Ureter (tissue), 1 donor: ENCODE results near the gene FGD5. TPM values are rescaled to one million over a fixed set of nuclear protein-coding genes. Genes with fewer than 3 reads are reported as not detected.
"Not testable (repeated sequence)": the region's sequence is repeated elsewhere in the genome, so short reads cannot be mapped to it uniquely, and the experiment has no call there.

Experiments
- DNase-seq: peaks from one replicate; pipeline ENCODE4 v3.0.0-alpha.2; 2020; ENCODE audit warnings: low spot score
- total RNA-seq: library from RNA; stranded (reverse); gene quantifications from one replicate; pipeline ENCODE4 v1.2.4, GENCODE V29; 2023
- donor health status: DM: yes; HTN: yes; CAD: no.

Gene FGD5
- total RNA-seq, 1 donor from 2014 or later = 23.2 TPM

DNA sequence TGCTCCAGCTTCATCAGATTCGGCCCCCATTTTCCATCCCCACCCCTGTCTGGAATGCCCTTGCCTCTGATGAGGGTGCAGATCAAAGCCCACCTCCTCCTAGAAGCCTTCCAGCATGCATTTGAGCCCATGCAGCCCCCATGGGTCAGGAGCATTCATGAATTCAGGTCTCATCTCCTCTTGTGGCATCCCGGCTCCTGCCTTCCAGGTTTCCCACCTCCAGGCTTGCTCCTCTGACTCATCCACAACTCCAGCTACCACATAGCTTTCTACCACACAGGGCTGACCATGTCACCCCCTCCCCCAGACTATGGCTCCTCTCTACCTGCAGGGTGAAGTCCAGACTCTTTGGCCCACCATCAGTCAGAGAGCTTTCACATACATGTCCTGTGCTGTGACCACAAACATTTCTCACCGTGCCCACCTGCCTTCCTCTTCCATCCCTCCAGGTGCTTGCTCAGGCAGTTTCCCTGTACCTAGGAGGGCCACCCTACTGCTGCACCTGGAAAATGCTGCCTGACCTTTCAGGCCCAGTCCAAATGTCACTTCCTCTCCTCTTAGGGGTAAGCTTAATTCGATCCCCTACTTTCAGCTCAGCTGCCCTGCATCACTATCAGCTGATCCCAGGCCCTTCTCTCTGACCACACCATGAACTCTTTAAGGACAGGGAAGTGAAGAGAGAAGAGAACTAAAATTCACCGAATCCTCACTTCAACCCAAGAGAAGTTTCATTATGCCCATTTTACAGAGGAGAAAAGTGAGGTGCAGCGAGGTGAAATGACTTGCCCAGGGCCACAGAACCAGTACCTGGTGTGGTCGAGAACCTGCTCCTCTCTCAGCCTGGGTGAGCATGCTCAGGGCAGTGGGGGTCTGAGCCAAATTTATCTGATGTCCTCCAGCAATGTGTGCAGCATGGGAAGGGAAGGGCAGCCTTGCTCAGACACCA, 13.7 kb upstream of the FGD5 start:
- no peak for DNase-seq

- no peak for DNase-seq
These were observed 12.7 kb upstream of the FGD5 start for GRCh38 chr3:14805961-14806537.

- DNase-seq = no peak
These were observed 12.0 kb upstream of the FGD5 start for GRCh38 chr3:14806641-14807263.

- no peak for DNase-seq
These were observed 10.7 kb upstream of the FGD5 start for GRCh38 chr3:14808025-14808424.

GRCh38 chr3:14808502-14809266, 10.1 kb upstream of the FGD5 start:
- no peak for DNase-seq

- DNase-seq = not testable (repeated sequence)
These were observed 9.2 kb upstream of the FGD5 start for GRCh38 chr3:14809611-14810010.

- no peak for DNase-seq
These were observed 8.5 kb upstream of the FGD5 start for GRCh38 chr3:14810070-14810791.

GRCh38 chr3:14810801-14811661, 7.7 kb upstream of the FGD5 start:
- DNase-seq = no peak

DNA sequence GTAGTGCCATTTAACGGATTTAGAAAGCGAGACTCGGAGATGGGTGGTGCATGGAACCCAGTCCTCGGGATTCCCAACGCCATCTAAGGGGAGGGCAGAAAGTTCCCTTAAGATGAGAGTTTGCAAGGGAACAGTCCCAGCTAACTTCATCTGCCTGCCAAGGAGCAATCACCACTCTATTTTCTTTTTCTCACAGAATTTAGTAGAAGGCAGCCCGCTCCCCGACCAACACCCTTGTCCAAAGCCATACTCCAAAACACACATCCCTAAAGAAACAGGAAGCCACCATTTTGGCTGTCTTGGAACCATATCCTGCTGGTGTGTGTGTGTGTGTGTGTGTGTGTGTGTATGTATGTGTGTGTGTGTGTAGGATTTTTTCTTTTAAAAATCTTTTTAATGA, 7.1 kb upstream of the FGD5 start:
- DNase-seq = no peak

DNA sequence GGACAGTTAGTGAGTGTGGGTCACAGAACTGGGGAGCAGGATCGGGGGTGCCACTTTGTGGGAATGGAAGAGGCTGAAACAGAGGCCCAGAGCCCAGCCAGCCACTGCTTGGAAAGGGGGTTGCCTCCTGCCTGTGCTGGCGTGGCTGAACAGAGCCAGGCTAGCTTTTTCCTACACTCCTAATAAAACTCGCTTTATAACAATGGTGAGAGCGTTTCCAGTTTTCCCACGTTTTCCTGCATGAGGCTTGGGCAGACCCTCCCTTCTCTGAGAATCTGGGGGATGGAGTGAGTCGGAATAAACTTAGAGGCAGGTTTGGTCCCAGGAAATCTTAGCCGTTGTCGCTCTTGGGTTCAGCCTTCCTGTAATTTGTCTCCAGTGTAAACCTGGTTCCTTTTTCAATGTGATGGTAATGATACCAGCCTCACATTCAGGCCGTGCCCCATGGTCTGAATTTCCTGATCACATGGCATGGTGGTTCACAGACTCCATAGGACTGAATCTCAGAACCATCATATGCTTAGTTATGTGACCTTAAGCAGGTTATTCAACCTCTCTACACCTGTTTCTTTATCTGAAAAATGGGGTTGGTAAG, 6.5 kb upstream of the FGD5 start:
- no peak for DNase-seq

DNA sequence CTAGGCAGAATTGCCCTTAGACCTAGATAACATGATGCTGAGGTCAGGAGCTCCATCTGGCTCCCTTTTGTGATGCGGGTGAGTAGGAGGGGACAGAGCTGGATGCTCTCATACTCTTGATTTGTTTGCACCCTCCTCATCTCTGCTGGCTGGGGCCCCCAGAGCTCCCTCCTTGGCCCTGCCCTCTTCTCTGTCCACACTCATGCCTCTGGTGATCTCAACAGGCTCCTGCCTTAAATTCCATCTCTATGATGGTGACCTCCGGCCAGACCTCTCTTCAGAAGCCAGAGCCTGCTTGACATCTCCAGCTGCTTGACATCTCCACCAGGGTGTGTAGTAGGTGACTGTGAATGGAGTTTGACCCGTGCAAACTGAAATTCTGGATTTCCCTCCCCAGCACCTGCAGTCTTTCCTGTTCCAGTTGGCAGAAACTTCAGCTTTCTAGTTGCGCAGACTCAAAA, 4.3 kb upstream of the FGD5 start:
- no peak for DNase-seq

DNA sequence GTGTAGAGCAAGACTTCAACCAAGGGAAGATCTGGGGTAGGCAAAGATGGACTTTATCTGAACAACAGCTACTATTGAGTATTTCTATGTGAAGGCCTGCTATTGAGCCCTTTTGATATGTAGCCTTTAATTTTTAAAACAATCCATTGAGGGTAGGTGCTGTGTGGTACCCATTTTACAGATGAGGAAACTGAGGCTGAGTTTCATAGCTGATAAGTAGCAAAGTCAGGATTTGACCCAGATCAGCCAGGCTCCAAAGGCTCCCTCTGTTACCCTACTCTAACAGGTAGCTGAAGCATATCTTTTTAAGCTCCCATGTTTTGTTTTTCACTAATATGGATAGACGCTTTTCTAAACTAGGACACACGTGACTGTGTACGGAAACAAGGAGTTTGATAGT, 2.4 kb upstream of the FGD5 start:
- no peak for DNase-seq

GRCh38 chr3:14819671-14820070, 909 bp downstream of the FGD5 start:
- DNase-seq = no peak

DNA sequence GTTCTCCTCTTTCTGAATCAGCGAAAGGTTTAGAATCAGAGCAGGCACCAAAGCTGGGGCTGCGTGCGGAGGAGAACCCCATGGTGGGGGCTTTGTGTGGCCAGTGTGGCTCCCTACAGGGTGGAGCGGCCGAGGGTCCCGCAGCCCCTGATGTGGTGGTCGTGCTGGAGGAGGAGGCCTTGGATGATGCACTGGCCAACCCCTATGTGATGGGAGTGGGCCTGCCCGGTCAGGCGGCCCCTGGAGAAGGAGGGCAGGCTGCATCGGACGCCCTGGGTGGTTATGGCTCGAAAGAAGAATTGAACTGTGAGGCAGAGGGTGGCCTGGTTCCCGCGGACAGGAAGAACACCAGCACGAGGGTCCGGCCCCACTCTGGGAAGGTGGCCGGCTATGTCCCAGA, 1.4 kb downstream of the FGD5 start:
- no peak for DNase-seq

DNA sequence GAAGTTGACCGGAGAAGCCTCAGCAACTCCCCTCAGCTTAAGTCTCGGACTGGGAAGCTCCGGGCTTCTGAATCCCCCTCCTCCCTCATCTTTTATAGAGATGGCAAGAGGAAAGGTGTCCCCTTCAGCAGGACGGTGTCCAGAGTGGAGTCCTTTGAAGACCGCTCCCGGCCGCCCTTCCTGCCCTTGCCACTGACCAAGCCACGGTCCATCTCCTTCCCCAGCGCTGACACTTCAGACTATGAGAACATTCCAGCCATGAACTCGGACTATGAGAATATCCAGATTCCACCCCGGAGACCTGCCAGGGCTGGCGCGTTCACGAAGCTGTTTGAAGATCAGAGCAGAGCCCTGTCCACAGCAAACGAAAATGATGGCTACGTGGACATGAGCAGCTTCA, 2.4 kb downstream of the FGD5 start:
- DNase-seq = no peak

DNA sequence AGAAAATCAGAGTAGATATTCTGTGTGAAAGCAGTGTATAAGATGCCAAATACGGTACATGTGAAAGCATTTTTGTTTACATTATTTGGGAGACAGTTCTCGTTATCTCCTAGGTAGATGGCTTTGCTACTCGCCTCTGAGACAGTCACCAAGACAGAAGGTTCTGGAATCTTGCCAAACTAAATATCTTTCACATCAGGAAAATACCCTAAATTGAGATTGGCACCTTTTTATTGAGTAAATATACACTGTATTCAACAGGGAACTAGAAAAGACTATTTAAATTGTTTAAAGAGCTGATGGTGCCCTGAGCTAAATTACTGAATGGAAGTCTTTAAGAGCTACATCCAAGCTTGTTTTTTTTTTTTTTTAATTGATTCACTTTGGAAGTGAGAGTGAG, 3.4 kb downstream of the FGD5 start:
- no peak for DNase-seq

DNA sequence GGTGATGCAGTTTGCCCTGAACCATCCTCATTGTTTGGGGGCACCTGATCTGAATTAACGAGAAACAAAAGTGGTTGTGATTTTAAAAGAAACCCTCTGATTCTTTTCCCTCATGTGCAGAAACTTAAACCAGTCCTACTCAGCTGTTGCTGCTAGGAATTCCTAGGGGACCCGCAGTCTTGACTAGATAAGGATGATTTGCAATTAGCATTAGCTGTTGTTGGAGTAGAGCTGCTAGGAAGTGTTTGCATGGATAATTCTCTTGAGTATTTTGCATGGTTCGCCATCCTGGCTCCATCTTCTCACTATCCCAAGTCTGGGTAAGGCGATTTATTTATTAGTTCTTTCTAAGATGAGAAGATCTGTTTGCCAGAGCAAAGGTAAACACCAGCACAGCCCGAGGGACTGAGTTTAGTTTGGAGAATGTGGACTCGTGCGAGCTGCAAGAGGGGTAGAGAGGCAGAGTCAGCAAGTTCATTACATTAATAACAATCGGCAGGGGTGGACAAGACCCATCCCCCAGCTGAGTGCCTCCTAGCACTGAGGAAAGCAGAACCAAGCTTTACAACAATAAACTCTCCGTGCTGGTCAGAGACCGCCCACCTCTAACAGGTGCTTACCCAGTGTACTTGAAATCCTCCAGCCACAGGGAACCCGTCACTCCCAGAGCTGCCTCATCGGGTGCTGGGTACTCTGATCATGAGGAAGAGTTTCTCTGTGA, 4.1 kb downstream of the FGD5 start:
- no peak for DNase-seq

GRCh38 chr3:14823393-14823792, 4.6 kb downstream of the FGD5 start:
- DNase-seq = no peak

- no peak for DNase-seq
These were observed 5.3 kb downstream of the FGD5 start for GRCh38 chr3:14823910-14824629.
